MM.1S (cell line): ENCODE data around the gene LIPN.

Source experiments
- CTCF ChIP-seq: fragments of 300-600 bp; sonication (generic); IDR thresholded peaks from 2 replicates; pipeline ENCODE4 v1.5.1; 2016; ENCODE audit warnings: antibody characterized with exemption, low read length, mixed read lengths
- EZH2phosphoT487 ChIP-seq: fragments of 300-600 bp; sonication (generic); IDR thresholded peaks from 2 replicates; pipeline ENCODE4 v1.6.1; 2018; ENCODE audit warnings: antibody characterized with exemption, low read length

- TF ChIP-seq CTCF (no peak), EZH2phosphoT487 (no peak)
Measured at GRCh38 chr10:88762906-88763305, 3.1 kb downstream of the LIPN start.
